MM.1S (cell line): ENCODE measurements around the gene SFT2D3.

Source experiments
- CTCF ChIP-seq: fragments of 300-600 bp; sonication (generic); IDR thresholded peaks from 2 replicates; pipeline ENCODE4 v1.5.1; 2016; ENCODE audit warnings: antibody characterized with exemption, low read length, mixed read lengths
- EZH2 ChIP-seq: fragments of 300-600 bp; sonication (generic); optimal IDR thresholded peaks from 2 replicates; pipeline ENCODE3; 2017; ENCODE audit warnings: low read depth, mild to moderate bottlenecking, antibody characterized with exemption, low read length, mixed read lengths
- EZH2phosphoT487 ChIP-seq: fragments of 300-600 bp; sonication (generic); IDR thresholded peaks from 2 replicates; pipeline ENCODE4 v1.6.1; 2018; ENCODE audit warnings: antibody characterized with exemption, low read length

- TF ChIP-seq CTCF (no peak), EZH2phosphoT487 (no peak), EZH2 (no peak)
Measured at GRCh38 chr2:127659408-127660290, 41.6 kb upstream of the SFT2D3 start.
